ENCODE data around the gene ITGA3.
"Not testable (repeated sequence)": the region's sequence is repeated elsewhere in the genome, so short reads cannot be mapped to it uniquely, and the experiment has no call there.

Gene ITGA3

DNA sequence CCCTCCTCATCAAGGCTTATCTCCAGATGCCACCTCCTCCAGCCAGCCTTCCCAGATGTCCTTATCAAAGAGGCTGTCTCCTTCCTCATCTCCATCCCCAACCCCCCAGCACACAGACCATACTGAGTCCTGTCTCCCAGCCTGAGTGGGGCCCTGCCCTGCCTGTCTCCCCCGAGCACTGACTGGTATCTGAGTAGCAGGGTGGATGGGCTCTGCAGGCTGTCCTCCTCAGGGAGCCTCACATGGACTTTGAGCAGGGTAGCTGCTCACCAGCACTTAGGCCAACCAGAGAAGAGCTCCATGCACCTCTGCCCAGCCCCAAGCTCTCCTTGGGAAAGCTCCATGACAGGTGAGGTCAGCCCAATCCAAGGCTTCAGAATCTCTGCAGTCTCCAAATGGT lies 20.0 kb upstream of the ITGA3 start:
- no peak for DNase-seq

DNA sequence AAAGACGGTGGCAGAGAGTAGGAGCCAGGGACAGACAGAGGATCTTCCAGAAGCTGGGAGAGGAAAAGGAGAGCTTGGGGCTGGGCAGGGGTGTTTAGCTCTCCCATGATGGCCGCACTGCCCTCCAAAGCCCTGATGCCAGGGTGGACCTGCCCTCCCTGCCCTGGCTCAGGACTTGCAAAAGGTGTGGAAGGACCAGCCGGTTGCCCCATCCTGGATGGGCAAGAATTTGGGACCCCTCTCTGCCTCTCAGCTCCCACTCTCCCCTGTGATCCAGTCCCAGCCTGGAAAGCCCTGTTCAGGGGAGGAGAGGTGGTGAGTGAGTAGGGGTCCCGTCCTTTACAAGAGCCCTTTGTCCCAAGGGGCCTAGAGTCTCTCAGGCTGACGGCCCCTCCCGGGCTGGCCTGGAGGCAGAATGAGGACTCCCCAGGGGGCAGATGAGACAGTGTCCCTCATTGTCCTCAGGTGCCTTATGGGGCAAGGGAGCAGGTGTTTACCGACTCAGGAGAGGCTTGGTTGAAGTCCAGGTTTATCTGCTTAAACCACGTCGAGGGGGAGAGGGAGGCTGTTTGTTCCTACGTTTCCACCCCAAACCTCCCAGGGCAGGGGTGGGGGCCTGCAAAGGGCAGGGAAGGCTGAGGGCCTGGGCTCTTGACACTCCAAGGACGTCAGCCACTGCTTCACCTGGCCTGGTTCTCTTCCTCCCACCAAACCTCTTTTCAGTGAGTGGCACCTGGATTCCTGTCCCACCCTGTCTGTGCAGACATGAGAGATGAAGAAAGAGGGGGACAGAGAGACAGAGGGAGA lies 19.3 kb upstream of the ITGA3 start:
- DNase-seq: no peak

- no peak for DNase-seq
Observed at GRCh38 chr17:50037321-50038107, 18.4 kb upstream of the ITGA3 start.

GRCh38 chr17:50039058-50039457 lies 16.9 kb upstream of the ITGA3 start:
- DNase-seq: no peak

GRCh38 chr17:50040496-50040895 lies 15.4 kb upstream of the ITGA3 start:
- not testable (repeated sequence) for DNase-seq

DNA sequence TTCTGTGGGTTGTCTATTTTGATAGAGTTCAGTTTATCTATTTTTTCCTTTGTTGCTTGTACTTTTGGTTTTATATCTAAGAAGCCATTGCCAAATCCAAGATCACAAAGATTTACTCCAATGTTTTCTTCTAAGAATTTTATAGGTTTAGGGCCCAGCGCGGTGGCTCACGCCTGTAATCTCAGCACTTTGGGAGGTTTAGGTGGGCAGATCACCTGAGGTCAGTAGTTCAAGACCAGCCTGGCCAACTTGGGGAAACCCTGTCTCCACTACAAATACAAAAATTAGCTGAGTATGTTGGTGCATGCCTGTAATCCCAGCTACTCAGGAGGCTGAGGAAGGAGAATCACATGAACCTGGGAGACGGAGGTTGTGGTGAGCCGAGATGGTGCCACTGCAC lies 13.7 kb upstream of the ITGA3 start:
- DNase-seq: no peak

- no peak for DNase-seq
Observed at GRCh38 chr17:50043290-50044148, 12.4 kb upstream of the ITGA3 start.

DNA sequence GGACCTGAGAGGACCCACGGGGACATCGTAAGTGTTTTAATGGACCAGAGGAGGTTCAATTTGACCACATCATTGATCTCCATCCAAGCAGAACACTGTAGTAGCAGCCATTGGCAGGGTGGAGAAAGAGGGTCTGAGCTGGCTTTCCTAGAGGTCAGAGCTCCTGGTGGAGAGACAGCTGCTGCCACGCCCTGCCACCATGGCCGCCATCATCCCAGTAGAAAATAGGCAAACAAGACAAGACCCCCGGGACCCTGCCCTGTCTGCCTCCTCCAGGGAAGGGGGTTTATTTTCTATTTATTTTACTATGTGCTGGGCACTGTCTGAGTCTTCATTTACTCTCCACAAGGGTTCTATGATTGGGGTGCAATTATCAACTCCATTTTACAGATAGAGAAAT lies 11.4 kb upstream of the ITGA3 start:
- no peak for DNase-seq

DNA sequence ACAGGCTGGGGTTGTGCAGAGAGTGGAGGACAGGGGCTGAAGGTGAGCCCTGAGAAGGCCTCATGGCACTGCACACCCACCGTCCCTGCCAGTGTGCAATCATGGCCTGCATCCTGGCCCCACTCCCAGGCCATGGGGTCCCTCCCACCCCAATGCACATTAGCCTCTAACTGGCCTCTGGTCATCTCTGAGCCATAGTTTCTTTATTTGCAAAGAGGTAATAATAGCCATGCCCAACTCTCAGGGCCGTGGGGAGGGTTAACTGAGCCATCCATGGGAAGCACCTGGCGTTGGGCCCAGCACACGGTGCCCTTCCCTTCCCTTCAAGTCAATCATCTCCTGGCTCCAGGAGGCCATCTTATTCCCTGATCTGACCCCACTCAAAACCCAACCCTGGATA lies 10.8 kb upstream of the ITGA3 start:
- DNase-seq: no peak

- DNase-seq: no peak
Observed at GRCh38 chr17:50046179-50046578, 9.7 kb upstream of the ITGA3 start.

- no peak for DNase-seq
Observed at GRCh38 chr17:50046667-50047066, 9.2 kb upstream of the ITGA3 start.

- DNase-seq: no peak
Observed at GRCh38 chr17:50047083-50047482, 8.8 kb upstream of the ITGA3 start.

DNA sequence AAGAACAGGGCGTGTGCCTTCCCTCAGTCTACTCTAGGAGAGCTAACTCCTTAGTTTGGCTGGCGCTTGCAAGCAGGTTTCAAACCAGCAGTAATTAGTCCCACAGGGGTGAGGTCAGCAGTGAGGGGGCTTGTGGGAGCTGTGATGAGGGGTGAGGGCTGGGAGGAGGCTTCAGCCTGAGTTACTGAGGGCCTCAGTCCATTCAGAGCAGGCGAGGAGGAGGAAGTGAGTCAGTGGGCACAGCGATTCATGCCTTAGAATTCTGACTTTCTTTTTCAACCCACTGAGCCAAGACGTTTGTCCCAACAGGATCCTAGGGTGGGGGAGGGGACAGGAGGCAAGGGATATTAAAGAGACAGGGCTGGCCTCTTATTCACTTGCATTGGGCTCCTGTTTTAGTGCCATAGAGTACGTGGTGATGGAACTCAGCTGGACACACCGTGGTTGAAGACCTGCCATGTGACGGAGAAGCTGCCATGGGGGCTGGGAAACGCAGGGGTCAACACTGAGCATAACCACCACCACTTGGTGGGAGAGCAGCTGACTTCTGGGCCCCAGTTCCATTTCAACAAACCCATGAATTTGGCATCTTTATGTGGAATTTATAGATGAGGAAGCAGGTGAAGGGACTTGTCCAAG lies 8.3 kb upstream of the ITGA3 start:
- DNase-seq: no peak

GRCh38 chr17:50048146-50048720 lies 7.7 kb upstream of the ITGA3 start:
- DNase-seq: no peak

DNA sequence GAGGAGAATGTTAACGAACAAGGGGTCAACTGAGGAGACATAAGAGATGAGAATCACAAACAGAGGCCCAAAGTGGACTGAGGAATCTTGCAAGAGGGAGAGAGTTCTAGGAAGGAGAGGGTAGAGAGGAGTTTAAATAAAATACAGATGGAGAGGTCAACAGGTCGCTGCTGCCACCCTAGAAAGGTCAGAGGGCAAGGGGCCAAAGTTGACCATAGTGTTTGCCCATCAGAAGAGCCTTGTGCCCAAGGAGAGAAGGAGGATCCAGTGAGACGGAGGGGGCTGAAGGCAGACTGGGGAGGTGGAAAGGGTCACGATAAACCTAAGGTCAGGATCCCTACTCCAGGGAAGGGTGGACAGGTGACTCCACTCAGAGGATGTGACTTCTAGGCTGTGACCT lies 6.9 kb upstream of the ITGA3 start:
- DNase-seq: no peak

GRCh38 chr17:50049636-50050035 lies 6.3 kb upstream of the ITGA3 start:
- DNase-seq: no peak

DNA sequence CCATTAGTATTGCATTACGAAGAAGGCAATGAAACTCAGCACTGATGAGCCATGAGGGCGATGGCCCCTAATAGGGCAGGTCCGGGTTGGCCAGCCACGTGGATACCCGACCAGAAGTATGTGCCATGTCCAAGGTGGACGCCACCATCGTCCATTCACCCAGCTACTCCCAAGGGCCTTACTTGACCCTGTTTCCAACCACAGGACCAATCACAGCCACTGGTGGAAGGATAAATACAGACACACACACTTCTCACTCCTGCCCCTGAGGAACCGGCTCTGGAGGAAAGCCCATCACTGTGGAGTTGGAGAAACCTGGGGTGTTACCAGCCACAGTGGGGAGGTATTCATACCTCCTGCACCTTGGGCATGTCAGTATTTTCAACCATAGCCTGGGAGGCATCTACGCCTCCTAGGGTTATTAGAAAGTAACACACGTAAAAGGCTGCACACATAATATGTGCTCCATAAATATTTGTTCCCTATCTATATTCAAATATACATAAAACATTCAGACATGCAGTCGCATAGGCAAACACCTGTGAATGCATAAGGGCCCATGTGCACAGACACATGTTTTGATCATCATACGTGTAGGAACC lies 5.4 kb upstream of the ITGA3 start:
- DNase-seq: no peak

DNA sequence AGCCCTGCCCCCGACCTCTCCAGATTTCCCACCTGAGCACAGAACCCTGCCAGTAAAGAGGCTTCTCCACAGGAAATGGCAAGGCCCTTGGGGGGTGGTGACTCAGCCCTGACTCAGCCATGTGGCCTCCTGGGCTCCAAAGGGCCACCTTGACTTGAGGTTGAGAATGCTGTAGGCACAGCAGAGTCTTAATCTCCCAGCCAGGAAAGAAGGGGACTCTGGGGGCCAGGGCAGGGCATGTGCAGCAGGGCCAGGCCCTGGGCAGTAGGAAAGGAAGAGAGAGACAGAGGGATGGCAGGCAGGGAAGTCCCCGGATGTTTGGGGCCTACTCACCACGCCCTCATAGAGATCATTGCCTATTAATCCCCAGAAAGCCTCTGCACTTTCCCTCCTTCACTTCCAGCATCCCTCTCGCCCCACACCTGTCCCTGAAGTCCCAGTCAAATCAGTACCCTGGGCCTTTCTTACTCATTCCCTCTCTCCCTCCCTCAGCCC lies 4.8 kb upstream of the ITGA3 start:
- DNase-seq: no peak

GRCh38 chr17:50051606-50052005 lies 4.3 kb upstream of the ITGA3 start:
- no peak for DNase-seq

- DNase-seq: no peak
Observed at GRCh38 chr17:50052241-50052796, 3.6 kb upstream of the ITGA3 start.

- DNase-seq: no peak
Observed at GRCh38 chr17:50052822-50053653, 2.9 kb upstream of the ITGA3 start.
